Liver (tissue), 9 donors: Measurements from ENCODE around the gene ASPG. TPM values are rescaled to one million over a fixed set of nuclear protein-coding genes. Genes with fewer than 3 reads are reported as not detected.

Source experiments
- DNase-seq: peaks from one replicate; pipeline ENCODE4 v3.0.0-alpha.2; 2017; ENCODE audit warnings: low spot score
- H3K27ac ChIP-seq, 2 donors: one replicate each; pipeline ENCODE4 v1.7.0; 2013; ENCODE audit warnings: inconsistent platforms in 2 of 2, low read length in 2 of 2, control low read depth in 1 of 2, low read depth in 1 of 2, mild to moderate bottlenecking in 1 of 2
- H3K27me3 ChIP-seq, 4 donors: one replicate each; pipeline versions ENCODE4 v1.6.1 to v1.7.0; 2013; ENCODE audit warnings: low read length in 3 of 4, inconsistent platforms in 1 of 4, mild to moderate bottlenecking in 1 of 4, moderate library complexity in 1 of 4; ENCODE audit not compliant: control insufficient read depth in 4 of 4, insufficient read depth in 4 of 4
- H3K36me3 ChIP-seq, 4 donors: one replicate each; pipeline versions ENCODE4 v1.6.1 to v1.7.0; 2013; ENCODE audit warnings: low read length in 3 of 4, mild to moderate bottlenecking in 3 of 4, low read depth in 1 of 4, moderate library complexity in 1 of 4; ENCODE audit not compliant: control insufficient read depth in 4 of 4, insufficient read depth in 3 of 4
- H3K4me1 ChIP-seq, 4 donors: one replicate each; pipeline versions ENCODE4 v1.6.1 to v1.7.0; 2013; ENCODE audit warnings: low read length in 3 of 4, mild to moderate bottlenecking in 3 of 4, moderate library complexity in 1 of 4; ENCODE audit not compliant: control insufficient read depth in 4 of 4, insufficient read depth in 4 of 4
- H3K4me3 ChIP-seq, 3 donors: one replicate each; pipeline versions ENCODE4 v1.6.1 to v1.7.0; 2013; ENCODE audit warnings: low read length in 3 of 3, control low read depth in 1 of 3, low read depth in 1 of 3, mild to moderate bottlenecking in 1 of 3
- H3K9ac ChIP-seq, 2 donors: one replicate each; pipeline ENCODE4 v1.7.0; 2013; ENCODE audit warnings: low read length in 2 of 2, mild to moderate bottlenecking in 2 of 2, moderate library complexity in 2 of 2, control low read depth in 1 of 2, low read depth in 1 of 2
- H3K9me3 ChIP-seq, 4 donors: one replicate each; pipeline versions ENCODE4 v1.6.1 to v1.7.0; 2013; ENCODE audit warnings: low read length in 3 of 4; ENCODE audit not compliant: control insufficient read depth in 4 of 4
- EGR1 ChIP-seq, 2 donors: IDR thresholded peaks; 2 replicates each; pipeline ENCODE4 v1.6.1; 2016 to 2018; ENCODE audit warnings: antibody characterized with exemption in 2 of 2, low read depth in 2 of 2
- FOXA1 ChIP-seq: IDR thresholded peaks from 2 replicates; pipeline ENCODE4 v1.6.1; 2016; ENCODE audit warnings: antibody characterized with exemption
- FOXA2 ChIP-seq: IDR thresholded peaks from 2 replicates; pipeline ENCODE4 v1.6.1; 2016; ENCODE audit warnings: antibody characterized with exemption
- GABPA ChIP-seq, 2 donors: IDR thresholded peaks in 1 of 2; conservative IDR thresholded peaks in 1 of 2; 2 replicates each; pipeline ENCODE4 v1.6.1; 2016; ENCODE audit warnings: antibody characterized with exemption in 2 of 2, mild to moderate bottlenecking in 1 of 2, moderate library complexity in 1 of 2
- HNF4A ChIP-seq, 2 donors: conservative IDR thresholded peaks; 2 replicates each; pipeline ENCODE4 v1.6.1; 2016; ENCODE audit warnings: antibody characterized with exemption in 2 of 2, mild to moderate bottlenecking in 2 of 2
- HNF4G ChIP-seq: IDR thresholded peaks from 2 replicates; pipeline ENCODE4 v1.6.1; 2016; ENCODE audit warnings: antibody characterized with exemption
- JUND ChIP-seq, 2 donors: IDR thresholded peaks; 2 replicates each; pipeline ENCODE4 v1.6.1; 2016; ENCODE audit warnings: antibody characterized with exemption in 2 of 2
- MAX ChIP-seq: IDR thresholded peaks from 2 replicates; pipeline ENCODE4 v1.6.1; 2016; ENCODE audit warnings: antibody characterized with exemption
- NR2F2 ChIP-seq: IDR thresholded peaks from 2 replicates; pipeline ENCODE4 v1.6.1; 2016; ENCODE audit warnings: antibody characterized with exemption
- RAD21 ChIP-seq, 2 donors: IDR thresholded peaks; 2 replicates each; pipeline ENCODE4 v1.6.1; 2016; ENCODE audit warnings: antibody characterized with exemption in 2 of 2, mild to moderate bottlenecking in 2 of 2
- RXRA ChIP-seq, 2 donors: IDR thresholded peaks; 2 replicates each; pipeline ENCODE4 v1.6.1; 2017 to 2018; ENCODE audit warnings: antibody characterized with exemption in 2 of 2, mild to moderate bottlenecking in 1 of 2
- SP1 ChIP-seq: IDR thresholded peaks from 2 replicates; pipeline ENCODE4 v1.6.1; 2018; ENCODE audit warnings: antibody characterized with exemption, mild to moderate bottlenecking
- TAF1 ChIP-seq: conservative IDR thresholded peaks from 2 replicates; pipeline ENCODE4 v1.6.1; 2016; ENCODE audit warnings: antibody characterized with exemption, mild to moderate bottlenecking
- YY1 ChIP-seq: IDR thresholded peaks from 2 replicates; pipeline ENCODE4 v1.6.1; 2016; ENCODE audit warnings: antibody characterized with exemption, mild to moderate bottlenecking
- ZBTB33 ChIP-seq: IDR thresholded peaks from 2 replicates; pipeline ENCODE4 v1.6.1; 2016; ENCODE audit warnings: antibody characterized with exemption
- WGBS: extraction: QIAGEN DNeasy Blood & Tissue Kit; methylation state at CpG from one replicate; pipeline ENCODE4 v1.1.7; 2013; 5-methylcytosine and 5-hydroxymethylcytosine counted together
- polyA plus RNA-seq, 2 donors: library from polyadenylated mRNA; stranded (reverse) in 1 of 2; unstranded in 1 of 2; fragments of 200-250 nt in 1 of 2; fragments of >200 nt in 1 of 2; fragmentation: Nextera tagmentation in 1 of 2; extraction: Ambion mirVana in 1 of 2; gene quantifications; one replicate each; pipeline versions ENCODE4 v1.2.1 to v1.2.3, GENCODE V29; 2013 to 2015
- total RNA-seq, 2 donors: library from RNA; depleted of rRNA; stranded (reverse); fragments of >200 nt; gene quantifications; one replicate each; pipeline ENCODE4 v1.2.3, GENCODE V29; 2014
- TF ChIP-seq, protein P1 (sequence below): fragments of 150-350 bp; IDR thresholded peaks from 2 replicates; pipeline ENCODE4 v1.5.1; 2017; ENCODE audit warnings: improper control_type of control experiment, low read depth, low read length; ENCODE audit not compliant: missing input control
- TF ChIP-seq, protein P2 (sequence below): IDR thresholded peaks from 2 replicates; pipeline ENCODE4 v1.6.1; 2016; ENCODE audit warnings: antibody characterized with exemption
- TF ChIP-seq, protein P3 (sequence below): IDR thresholded peaks from 2 replicates; pipeline ENCODE4 v1.6.1; 2016; ENCODE audit warnings: antibody characterized with exemption, mild to moderate bottlenecking
- donor health status: healthy.
- donor health status: healthy.
- donor health status: healthy.
- donor health status: healthy.
- donor health status: healthy.

The ASPG gene
- total and polyA plus RNA-seq, 4 donors = 42.4 to 158 (median 110) TPM

- no peak overlapping the region for H3K9ac ChIP-seq
- no peaks in the 10 kb centered on the region for H3K9me3 ChIP-seq
- H3K27ac ChIP-seq = no peak overlapping the region
- WGBS = 95% methylated on average over 6 of the region's 6 CpGs
- peaks cover 0 to 2% (median 0%) of the 10 kb centered on the region in 4 donors for H3K27me3 ChIP-seq
- TF ChIP-seq JUND (IDR thresholded peaks at IDR 0.05) (no peak), HNF4A (conservative IDR thresholded peaks at IDR 0.05) (no peak), SP1 (no peak), TAF1 (no peak), RAD21 (IDR thresholded peaks at IDR 0.05) (no peak), NR2F2 (no peak), FOXA1 (no peak), MAX (no peak), FOXA2 (no peak), RXRA (IDR thresholded peaks at IDR 0.05) (no peak), ZBTB33 (no peak), HNF4G (no peak), GABPA (IDR thresholded peaks at IDR 0.05 in 1 of 2, conservative IDR thresholded peaks at IDR 0.05 in 1 of 2) (no peak), EGR1 (IDR thresholded peaks at IDR 0.05; ENCODE audit: low read depth in 2 of 2) (no peak), YY1 (no peak)
- TF ChIP-seq, protein P1, sequence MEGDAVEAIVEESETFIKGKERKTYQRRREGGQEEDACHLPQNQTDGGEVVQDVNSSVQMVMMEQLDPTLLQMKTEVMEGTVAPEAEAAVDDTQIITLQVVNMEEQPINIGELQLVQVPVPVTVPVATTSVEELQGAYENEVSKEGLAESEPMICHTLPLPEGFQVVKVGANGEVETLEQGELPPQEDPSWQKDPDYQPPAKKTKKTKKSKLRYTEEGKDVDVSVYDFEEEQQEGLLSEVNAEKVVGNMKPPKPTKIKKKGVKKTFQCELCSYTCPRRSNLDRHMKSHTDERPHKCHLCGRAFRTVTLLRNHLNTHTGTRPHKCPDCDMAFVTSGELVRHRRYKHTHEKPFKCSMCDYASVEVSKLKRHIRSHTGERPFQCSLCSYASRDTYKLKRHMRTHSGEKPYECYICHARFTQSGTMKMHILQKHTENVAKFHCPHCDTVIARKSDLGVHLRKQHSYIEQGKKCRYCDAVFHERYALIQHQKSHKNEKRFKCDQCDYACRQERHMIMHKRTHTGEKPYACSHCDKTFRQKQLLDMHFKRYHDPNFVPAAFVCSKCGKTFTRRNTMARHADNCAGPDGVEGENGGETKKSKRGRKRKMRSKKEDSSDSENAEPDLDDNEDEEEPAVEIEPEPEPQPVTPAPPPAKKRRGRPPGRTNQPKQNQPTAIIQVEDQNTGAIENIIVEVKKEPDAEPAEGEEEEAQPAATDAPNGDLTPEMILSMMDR = no peak
- TF ChIP-seq, protein P2, sequence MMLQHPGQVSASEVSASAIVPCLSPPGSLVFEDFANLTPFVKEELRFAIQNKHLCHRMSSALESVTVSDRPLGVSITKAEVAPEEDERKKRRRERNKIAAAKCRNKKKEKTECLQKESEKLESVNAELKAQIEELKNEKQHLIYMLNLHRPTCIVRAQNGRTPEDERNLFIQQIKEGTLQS = no peak
- TF ChIP-seq, protein P3, sequence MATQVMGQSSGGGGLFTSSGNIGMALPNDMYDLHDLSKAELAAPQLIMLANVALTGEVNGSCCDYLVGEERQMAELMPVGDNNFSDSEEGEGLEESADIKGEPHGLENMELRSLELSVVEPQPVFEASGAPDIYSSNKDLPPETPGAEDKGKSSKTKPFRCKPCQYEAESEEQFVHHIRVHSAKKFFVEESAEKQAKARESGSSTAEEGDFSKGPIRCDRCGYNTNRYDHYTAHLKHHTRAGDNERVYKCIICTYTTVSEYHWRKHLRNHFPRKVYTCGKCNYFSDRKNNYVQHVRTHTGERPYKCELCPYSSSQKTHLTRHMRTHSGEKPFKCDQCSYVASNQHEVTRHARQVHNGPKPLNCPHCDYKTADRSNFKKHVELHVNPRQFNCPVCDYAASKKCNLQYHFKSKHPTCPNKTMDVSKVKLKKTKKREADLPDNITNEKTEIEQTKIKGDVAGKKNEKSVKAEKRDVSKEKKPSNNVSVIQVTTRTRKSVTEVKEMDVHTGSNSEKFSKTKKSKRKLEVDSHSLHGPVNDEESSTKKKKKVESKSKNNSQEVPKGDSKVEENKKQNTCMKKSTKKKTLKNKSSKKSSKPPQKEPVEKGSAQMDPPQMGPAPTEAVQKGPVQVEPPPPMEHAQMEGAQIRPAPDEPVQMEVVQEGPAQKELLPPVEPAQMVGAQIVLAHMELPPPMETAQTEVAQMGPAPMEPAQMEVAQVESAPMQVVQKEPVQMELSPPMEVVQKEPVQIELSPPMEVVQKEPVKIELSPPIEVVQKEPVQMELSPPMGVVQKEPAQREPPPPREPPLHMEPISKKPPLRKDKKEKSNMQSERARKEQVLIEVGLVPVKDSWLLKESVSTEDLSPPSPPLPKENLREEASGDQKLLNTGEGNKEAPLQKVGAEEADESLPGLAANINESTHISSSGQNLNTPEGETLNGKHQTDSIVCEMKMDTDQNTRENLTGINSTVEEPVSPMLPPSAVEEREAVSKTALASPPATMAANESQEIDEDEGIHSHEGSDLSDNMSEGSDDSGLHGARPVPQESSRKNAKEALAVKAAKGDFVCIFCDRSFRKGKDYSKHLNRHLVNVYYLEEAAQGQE = no peak
- no peak for DNase-seq
- H3K4me1 ChIP-seq = no peaks in the 10 kb centered on the region
- no peaks in the 10 kb centered on the region for H3K36me3 ChIP-seq
- H3K4me3 ChIP-seq = no peak overlapping the region
Observed at GRCh38 chr14:104044016-104044415, 41.5 kb upstream of the ASPG start.
